HG02885 (cell line): ENCODE data around the gene ME3.

ENCODE experiments used
- ATAC-seq: cut with Tn5 transposase; IDR thresholded peaks from one replicate; pipeline ENCODE4 v1.9.1; 2021; ENCODE audit warnings: mild to moderate bottlenecking; ENCODE audit not compliant: unreplicated experiment, poor library complexity

The ME3 gene

DNA sequence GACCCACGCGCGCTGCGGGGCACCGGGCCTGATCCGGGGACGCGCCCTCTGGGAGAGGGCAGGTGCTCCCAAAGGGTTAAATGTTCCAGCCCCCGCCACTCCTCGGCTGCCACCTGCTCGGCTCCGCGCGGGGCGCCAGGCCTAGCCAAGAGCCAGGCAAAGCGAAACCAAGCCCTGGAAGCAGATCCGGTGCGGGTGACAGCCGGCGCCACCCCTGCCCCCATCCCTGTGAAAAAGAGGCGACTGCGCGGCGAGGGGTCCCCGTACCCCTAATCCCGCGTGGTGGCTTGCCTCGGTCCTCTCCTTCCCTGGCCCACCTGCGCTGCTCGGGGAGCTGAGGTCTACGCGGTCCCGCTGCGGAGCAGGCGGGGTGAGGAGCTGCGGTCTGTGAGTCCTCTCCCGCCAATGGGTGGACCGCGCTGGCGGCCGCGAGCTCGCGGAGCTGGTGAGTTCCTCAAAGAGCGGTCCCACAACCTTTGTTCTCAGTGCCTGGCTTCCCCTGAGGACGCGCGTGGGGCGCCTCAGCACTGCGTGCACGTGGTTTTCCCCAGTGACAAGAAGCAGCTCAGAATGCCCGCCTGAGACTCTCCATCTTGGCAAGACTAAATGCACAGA lies at the start of gene ME3:
TSS of gene ME3 (minus strand) at position 610 of the 615 bp plus-strand sequence.
- no peak for ATAC-seq

DNA sequence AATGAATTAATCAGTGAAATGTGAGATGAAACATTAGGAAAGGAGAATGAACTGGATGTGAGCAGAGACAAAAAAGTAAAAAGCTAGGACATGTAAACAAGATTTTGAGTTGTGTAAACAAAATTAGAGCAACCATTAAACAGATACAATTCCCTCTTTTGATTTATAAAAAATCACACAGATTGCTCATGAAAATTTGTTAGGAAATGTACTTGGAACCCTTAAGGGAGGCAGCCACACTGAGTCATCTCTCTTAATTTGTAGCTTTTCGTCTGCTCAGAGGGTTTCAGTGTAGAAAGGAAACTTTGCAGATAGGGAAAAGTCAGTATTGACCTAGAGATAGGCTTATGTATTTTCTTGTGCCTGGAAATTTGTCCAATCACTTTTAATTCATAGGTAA lies 49.6 kb upstream of the ME3 start:
- ATAC-seq = no peak

DNA sequence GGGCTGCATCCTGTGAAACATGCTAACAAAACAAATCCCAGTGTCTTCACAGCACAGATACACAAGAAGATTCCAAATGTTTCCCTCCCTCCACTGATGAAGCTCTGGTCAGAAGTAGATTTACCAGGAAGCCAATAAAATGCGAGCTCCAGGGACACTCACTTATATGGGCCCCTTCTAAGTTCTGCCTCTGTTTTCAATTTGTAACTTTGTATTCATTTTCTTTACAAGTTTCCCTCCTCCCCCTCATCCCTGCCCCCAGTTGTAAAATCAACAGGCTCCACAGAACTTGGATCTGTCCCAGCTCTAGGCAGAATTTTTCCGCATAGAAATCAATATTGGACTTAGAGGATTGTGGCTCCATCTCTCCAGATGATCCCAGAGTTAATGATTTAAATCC lies 48.1 kb upstream of the ME3 start:
- no peak for ATAC-seq

DNA sequence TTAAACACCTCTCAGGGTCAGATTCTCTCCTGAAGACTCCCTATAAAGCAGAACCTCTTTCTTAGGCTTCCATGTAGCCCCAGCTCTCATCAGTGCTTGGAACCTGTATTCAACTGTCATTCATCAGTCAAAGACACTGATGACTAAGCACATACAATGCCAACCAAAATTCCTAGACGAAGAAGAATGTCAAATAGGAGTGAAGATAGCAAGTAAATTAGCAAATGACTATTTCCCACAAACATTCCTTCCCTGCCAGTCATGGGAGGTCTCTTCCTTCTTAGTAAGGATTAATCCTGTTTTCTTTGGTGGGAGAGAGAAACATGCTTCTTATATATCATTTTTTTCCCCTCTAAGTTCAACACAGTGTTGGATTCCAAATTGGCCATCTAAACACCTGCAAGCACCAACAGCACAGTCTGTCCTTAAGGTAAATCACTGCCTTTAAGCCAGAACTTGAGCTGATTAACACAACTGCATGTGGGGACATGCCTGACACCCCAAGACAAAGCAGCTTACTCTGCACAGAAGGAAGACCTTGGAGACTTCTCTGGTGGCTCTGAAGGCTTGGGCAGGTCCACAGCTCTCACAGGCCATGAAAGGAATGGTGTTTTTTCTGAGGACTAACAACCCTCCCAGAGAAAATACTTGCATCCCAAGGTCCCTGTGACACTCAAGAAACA lies 47.5 kb upstream of the ME3 start:
- no peak for ATAC-seq

DNA sequence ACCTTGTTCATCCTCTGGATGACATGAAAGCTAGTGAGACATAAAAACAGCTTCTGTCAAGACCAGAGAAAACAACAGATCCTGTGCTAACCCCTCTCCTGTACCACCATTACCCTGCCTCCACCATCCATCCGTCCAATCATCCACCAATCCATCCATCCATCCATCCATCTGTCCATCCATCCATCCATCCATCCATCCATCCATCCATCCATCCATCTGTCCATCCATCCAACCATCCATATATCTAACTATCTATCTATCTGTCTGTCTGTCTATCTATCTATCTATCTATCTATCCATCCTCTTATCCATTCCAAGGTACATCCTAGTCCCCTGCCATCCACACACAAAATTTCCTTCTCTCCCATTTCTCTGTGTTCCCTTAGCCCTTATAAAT lies 46.6 kb upstream of the ME3 start:
- ATAC-seq = no peak

DNA sequence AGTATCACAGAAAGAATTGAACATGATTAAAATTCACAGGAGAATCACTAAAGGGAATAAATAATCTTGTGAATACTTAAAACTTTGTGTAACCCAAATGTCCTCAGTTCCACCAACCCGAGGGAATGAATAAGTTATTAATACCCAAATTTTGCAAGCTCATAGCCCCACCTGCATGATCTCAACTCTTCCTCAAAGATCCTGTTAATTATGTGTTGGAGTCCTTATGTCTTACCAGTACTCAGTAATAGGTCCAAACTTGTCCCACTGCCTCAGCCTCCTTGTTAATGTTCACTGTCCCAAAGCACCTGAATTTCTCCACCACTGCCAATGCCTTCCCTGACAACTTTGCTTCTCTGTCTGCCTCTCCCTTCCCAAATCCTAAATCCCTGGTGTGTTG lies 46.1 kb upstream of the ME3 start:
- ATAC-seq = no peak

- no peak for ATAC-seq
These were observed 45.5 kb upstream of the ME3 start for GRCh38 chr11:86717817-86718501.

DNA sequence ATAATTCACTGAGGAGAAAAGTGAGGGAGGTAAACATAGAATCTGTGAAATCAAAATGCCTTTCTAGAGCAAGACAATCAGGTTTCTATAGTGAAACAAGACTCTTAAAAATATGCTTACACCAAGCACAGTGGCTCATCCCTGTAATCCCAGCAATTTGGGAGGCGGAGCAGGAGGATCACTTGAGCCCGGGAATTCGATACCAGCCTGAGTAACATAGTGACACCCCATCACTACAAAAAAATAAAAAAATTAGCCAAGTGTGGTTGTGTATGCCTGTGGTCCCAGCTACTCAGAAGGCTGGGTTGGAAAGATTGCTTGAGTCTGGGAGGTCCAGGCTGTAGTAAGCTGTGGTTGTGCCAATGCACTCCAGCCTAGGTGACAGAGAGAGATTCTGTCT lies 43.2 kb upstream of the ME3 start:
- no peak for ATAC-seq

- no peak for ATAC-seq
These were observed 41.1 kb upstream of the ME3 start for GRCh38 chr11:86713552-86713951.

DNA sequence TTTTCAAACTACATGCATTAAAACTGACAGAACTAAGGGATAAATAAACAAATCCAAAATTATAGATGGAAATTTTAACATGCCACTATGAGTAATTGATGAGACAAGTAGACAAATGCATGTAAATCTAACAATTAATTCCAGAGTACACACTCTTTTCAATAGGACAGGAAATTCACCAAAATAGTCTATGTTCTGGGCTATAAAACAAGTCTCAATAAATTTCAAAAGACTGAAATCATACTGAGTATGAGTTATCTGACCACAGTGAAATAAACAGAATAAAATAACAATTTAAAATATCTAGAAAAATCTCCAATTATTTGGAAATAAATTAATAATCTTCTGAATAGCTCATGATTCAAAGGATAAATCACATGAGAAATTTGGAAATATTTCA lies 38.5 kb upstream of the ME3 start:
- no peak for ATAC-seq

GRCh38 chr11:86708669-86709068 lies 36.3 kb upstream of the ME3 start:
- ATAC-seq = no peak

GRCh38 chr11:86706338-86707131 lies 34.1 kb upstream of the ME3 start:
- no peak for ATAC-seq

GRCh38 chr11:86704710-86705109 lies 32.3 kb upstream of the ME3 start:
- ATAC-seq = no peak

DNA sequence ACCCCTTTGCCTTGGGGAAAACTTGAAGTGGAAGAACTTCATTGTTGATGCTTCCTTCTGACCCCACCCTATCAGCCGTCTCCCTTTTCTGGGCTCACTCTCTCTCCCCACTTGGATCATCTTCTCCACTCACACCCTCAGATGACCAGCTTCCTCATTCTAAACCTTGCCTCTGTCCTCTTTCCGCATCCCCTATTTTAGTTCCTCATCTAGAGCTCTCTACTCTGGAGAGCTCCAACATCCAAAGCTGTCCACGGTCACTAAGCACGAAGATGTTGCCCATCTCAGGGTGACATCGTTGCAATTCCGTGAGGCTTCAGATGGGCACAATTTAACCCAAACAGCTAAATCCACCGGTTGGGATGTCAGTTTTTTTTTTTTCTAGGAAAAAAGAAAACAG lies 31.6 kb upstream of the ME3 start:
- ATAC-seq = no peak

- ATAC-seq = no peak
These were observed 30.0 kb upstream of the ME3 start for GRCh38 chr11:86702220-86702983.

DNA sequence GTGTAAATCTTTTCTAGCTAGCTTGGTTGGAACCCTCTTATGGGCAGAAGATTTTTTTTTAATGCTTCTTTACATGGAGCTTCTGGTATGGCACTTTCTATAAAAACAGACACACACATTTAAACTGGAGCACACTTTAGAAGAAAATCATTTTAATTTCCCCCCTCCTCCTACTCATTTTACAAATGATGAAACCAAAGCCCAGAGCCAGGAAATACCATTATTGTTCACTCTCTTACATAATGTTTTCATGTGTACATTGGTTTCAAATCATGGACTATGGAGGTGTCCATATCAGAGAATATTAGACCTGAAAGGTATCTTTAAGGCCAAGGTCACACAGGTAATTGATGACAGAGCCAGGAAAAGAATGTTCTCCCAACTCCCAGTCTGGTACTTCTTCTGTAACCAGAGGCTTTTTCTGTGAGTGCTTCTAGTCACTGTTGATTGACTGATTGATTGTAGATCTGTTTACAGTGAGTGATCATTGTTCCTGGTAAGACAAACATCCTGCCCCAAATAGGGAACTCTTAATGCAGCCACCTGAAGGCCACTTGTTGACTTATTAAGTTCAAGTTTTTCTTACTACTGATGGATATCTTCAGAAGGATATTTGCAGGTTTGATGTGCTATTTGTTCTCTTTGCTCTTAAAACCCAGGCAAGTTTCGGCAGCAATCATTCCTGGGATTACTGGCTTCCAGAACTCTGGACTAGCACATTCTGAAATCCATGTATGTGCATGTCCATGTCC lies 26.8 kb upstream of the ME3 start:
- no peak for ATAC-seq

DNA sequence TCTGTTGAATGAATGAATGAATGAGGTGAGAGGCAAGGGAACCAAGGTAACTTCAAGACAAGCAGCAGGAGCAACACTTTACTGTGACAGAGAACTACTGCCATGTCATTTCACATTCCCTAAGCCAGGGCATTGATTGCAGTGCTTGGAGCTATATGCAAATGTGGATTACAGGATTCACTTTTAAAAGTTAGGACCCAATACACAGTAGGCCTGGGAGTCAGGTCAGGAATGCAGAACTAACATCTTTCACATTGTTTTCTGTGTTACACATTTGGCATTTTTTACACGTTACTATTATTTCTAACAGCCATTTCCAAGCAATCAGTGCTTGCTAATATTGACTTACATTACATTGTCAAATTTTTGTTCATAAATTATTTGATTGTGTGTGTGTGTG lies 26.2 kb upstream of the ME3 start:
- no peak for ATAC-seq

GRCh38 chr11:86696451-86696850 lies 24.0 kb upstream of the ME3 start:
- no peak for ATAC-seq

- no peak for ATAC-seq
These were observed 23.6 kb upstream of the ME3 start for GRCh38 chr11:86696004-86696403.

GRCh38 chr11:86695373-86695772 lies 23.0 kb upstream of the ME3 start:
- ATAC-seq = no peak
